GM21515 (cell line): Measurements from ENCODE around the gene DNPH1.

Source experiments
- ATAC-seq: cut with Tn5 transposase; IDR thresholded peaks from one replicate; pipeline ENCODE4 v1.9.1; 2021; ENCODE audit not compliant: unreplicated experiment

The DNPH1 gene

DNA sequence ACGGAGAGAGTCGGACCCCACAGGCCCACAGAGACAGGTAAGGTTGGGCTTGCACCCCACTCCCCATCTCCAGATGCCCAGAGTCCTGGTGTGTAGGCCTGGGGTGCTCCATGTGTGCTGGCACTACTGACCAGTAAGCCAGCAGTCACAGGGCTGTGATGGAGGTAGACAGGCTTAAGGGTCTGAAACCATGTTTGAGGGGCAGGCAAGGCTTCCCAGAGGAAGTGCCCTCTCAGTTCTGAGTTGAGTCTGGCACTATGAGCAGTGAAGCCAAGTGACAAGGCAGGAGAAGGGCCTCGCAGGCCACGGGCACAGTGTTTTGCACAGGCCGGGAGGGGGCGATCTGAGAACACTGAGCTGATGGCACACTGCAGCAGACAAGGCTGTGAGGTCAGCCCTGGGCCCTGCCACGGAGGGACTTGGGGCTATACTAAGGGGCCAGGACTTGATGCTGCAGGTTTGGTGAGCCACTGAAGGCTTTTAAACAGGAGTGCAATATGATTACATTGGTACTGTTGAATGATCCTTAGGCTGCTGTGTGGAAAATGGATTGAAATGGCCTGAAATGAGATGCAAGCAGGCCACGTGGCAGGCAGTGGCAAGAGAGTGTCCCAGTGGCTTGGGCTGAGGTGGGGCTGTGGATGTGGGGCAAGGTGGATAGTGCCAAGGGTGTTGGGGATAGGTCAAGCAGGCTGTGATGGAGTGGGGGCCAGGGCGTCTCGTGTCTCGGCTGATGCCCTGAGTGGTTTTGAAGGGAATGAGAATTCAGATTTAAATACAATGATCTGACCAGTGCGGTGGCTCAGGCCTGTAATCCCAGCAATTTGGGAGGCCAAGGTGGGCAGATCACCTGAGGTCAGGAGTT, 34.3 kb upstream of the DNPH1 start:
- ATAC-seq: no peak

DNA sequence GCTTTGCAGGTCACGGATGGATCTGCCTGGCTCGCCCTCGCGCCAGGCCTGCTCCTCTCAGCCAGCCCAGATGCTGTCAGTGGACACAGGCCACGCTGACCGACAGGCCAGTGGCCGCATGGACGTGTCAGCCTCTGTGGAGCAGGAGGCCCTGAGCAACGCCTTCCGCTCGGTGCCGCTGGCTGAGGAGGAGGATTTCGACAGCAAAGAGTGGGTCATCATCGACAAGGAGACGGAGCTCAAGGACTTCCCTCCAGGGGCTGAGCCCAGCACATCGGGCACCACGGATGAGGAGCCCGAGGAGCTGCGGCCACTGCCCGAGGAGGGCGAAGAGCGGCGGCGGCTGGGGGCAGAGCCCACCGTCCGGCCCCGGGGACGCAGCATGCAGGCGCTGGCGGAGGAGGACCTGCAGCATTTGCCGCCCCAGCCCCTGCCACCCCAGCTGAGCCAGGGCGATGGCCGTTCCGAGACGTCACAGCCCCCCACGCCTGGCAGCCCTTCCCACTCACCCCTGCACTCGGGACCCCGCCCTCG, 33.6 kb upstream of the DNPH1 start:
- ATAC-seq: no peak

DNA sequence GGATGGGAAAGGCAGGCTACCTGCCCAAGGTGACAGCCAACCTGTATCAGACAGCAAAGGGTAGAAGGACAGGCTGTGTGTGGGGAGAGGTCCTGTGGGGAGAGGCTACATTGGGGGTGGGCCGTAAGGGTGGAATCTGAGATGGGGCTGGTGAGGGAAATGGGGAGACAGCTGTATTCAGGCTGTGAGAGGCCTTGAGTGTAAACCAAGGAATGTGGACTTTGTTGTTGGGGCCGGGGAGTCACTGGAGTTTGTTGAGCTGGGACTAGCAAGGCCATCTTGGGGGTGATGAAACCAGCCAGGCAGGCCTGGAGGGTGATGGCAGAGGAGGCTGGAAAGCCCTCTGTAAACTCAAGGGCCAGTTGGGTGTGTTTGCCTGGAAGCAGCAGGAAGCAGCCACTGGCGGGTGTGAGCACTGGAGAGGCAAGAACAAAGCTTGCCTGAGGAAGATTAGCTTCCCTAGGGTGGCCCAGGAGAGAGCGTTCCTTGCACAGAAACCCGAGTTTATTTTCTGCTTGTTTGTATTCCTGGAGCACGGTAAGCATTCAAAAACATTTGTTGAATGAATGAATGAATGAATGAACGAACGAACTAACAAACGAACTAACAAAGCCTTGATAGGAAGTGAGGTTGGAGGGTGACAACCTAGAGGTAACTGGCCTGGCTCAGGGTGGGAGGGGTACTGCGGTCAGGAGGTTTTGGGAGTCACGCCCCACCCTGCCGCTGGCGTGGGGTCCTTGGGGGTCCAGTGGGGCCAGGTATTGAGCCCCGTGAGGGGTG, 32.9 kb upstream of the DNPH1 start:
- no peak for ATAC-seq

DNA sequence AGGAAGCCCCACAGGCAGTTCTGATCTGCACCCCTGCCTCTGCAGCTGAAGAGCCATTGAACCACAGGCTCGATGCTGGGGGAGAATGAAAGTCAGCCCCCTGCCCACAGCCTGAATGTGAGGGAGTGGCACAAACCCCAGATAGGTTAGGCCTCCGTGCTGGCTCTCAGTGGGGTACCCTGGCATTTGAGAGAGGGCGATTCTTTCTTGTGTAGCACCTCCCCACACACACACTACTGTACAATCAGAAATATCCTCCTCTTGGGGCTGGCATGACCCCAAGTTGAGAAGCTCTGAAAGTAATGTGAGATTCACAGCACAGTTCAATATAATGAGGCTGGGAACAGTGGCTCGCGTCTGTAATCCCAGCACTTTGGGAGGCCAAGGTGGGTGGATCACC, 31.9 kb upstream of the DNPH1 start:
- no peak for ATAC-seq

DNA sequence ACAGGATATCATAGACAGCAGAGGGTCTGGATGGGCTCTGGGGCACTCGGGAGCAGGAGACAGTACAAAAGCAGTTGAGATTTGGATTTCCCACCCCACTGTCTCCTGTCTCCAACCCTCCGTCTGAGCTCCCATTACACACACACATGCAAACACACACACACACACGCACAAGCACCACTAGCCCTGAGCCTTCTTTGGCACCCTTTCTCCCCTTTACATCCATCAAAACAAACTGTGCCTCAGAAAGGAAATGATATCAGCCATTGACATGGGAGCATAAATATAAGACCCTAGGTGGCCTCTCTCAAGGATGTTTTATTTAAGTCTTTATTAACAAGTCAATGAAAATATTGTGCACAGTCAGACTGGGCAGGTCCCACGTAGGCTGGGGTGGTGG, 31.5 kb upstream of the DNPH1 start:
- no peak for ATAC-seq

DNA sequence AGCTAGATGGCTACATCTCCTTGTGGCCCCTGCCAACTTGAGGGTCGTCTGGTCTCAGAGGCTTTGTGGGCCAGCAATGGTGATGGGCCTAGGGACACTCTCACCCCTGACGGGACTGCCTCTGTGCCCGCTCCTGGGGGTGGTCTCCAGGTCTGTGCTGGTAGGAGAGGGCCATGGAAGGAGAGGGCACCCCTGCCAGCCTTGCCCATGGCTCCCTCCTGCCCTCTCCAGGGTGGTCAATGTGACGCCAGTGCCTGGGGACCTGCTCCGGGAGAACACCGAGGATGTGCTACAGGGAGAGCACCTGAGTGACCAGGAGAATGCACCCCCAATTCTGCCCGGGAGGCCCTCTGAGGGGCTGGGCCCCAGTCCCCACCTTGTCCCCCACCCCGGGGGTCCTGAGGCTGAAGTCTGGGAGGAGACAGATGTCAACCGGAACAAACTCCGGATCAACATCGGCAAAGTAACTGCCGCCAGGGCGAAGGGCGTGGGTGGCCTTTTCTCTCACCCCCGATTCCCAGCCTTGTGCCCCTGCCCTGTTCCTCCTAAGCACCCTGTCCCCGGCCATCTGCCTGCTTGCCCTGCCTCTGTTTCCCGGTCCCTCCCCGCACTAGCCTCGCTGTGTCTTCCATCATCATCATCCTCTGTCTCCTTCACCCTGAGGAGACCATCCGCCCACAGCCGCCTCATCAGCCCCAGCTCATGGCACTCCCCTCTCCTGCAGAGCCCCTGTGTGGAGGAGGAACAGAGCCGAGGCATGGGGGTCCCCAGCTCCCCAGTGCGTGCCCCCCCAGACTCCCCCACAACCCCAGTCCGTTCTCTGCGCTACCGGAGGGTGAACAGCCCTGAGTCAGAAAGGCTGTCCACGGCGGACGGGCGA, 29.8 kb upstream of the DNPH1 start:
- no peak for ATAC-seq

DNA sequence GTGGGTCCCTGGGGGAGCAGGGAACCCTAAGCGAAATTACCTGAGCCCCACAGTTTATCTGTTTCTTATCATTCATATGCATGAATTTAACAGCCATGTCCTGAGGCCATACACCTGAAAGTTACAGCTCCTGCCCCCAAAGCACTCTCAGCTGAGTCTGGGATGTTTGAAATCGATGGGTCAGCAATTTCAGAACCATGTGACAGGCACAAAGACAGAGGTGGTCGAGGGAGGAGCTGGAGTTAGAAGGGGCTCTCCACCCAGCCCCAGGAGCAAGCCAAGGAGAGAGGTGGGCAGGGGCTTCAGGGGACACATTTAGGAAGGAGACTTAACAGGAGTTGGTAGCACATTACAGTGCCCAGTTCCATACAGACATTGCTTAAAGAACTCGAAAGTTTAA, 28.9 kb upstream of the DNPH1 start:
- no peak for ATAC-seq

DNA sequence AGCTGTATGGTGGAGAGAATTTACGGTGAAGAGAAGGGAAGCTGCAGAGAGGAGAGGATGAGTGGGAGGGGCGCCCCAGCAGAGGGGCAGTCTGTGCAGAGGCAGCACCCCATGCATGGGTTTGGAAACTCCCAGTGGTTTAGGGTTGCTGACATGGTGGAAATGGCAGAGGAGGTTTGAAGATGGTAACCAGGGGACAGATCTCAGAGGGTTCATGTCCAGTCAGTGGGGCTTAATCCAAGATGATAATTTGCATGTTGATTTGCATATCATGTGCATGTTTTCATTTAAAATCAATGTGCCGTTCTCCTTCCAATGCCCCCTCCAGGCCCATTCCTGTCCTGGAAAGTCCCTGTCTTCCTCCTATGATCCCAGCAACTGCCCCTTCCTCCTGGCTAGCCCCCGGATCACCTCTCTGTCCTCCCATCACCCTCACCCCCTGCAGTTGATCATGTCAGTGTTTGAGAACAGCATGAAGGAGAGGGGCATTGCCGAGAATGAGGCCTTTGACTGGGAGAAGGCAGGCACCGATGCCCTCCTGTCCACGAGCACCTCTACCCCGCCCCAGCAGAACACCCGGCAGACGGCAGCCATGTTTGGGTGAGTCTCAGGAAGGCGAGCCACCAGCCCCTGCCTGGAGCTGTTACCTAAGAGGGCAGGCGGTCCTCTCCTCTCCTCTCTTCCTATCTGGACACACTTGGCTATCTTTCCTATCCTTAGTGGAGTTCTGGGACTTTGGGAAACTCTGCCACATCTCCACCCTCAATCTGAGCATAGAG, 28.3 kb upstream of the DNPH1 start:
- ATAC-seq: no peak

DNA sequence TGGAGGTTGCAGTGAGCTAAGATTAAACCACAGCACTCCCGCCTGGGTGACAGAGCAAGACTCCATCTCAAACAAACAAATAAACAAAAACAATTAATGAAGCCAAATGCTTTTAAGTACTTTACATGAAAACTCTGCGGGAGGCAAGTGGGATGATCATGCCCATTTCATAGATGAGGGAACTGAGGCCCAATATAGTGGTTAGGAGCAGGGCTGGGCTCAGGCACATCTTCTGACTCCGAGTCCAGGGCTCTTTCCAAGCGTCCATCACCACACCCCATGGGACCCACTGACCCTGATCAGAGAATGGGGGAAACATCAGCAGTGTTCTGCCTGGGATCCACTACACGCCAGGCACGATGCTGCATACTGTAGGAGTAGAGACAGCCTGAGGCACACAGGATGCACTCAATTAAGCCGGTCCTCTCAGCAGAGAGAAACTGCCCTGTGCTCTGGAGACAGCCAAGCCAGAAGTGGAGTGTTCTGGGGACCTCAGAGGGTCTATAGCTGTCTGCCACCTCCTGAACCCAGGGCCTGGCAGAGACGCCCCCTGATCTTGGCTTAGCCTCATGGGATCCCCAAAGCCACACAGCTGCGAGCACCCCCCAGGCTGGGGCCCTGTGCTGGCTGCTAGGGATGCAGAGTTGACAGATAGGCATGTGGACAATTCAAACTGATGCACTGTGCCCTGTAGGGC, 27.5 kb upstream of the DNPH1 start:
- ATAC-seq: no peak

DNA sequence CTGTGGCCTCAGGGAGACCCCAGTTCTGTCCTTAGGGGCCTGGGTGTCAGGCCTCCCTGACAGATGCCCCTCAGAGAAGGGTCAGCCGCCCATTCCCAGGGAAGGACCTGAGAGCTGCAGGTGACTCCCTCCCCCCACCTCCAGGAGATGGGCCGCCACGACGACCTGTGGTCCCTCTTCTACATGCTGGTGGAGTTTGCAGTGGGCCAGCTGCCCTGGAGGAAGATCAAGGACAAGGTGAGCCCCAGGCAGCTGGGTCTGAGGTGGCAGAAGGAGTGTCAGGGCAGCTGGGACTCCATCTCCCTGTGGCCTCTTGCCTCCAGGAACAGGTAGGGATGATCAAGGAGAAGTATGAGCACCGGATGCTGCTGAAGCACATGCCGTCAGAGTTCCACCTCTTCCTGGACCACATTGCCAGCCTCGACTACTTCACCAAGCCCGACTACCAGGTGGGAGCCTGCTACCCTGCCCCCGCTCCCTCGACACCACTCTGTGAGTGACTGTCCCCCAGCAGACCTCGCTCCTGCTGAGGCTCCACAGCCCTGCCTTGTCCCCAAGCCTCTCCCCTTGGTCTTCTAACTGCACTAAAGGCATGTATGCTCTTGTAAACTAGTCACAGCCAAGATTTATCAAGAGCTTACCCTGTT, 26.2 kb upstream of the DNPH1 start:
- ATAC-seq: no peak

DNA sequence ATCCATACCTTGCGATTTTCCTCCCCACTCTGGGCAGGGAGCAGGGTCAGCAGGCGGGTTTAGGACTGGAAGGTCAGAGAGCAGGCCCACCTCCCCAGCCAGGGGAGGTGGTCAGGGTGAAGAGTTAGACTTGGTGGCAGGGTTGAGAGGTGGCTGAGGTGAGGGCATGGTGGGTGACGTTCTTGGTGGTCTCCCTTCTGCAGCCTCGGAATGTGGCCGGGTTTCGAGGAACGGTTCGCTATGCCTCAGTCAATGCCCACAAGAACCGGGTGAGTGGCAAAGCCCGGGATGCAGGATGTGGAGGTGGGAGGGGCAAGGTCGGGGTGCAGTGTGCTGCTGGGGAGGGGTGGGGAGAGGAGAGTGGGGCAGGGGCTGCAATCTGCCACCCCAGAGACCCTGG, 25.6 kb upstream of the DNPH1 start:
- ATAC-seq: no peak

DNA sequence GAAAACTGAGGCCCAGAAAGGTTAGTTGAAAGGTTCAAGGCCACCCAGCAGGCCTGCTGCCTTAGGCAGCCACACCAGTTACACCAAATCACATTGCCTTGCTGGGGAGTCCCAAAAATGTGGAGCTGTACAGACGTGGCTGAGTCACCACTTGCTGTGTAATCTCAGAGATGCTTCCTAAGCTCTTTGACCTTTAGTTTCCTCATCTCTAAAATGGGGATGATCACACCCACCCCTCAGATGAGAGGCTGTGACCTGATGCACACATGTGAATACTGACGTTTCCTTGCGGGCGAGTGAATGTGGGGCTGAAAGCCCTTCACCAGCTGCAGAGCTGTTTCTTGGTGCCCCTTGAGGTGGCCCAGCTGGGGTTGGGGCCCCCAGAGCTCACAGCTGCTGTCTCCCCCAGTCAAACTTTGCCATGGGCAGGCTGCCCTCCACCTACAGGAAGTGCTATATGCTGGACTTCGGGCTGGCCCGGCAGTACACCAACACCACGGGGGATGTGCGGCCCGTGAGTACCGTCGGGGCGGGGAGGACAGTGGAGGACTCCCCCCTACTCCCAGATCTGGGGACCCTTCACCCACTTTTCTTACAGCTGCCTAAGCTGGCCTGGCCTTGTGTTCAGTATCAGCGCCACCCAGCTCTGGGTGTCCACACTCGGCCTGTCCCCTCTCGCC, 25.0 kb upstream of the DNPH1 start:
- ATAC-seq: no peak

DNA sequence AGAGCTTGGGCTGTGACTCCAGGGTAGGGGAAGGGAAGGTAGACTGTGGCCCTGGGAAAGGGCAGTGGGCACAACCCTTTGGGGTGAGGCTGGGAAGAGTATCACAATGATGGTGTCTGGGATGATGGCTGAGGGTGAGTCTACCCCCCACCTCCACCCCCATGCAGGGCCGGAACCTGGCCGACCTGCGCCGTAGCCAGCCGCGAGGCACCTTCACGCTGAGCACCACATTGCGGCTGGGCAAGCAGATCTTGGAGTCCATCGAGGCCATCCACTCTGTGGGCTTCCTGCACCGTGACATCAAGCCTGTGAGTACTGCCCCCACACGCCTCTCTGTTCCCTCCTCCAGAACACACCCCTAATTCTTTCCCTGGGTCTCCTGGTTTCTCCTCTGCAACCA, 24.1 kb upstream of the DNPH1 start:
- no peak for ATAC-seq

DNA sequence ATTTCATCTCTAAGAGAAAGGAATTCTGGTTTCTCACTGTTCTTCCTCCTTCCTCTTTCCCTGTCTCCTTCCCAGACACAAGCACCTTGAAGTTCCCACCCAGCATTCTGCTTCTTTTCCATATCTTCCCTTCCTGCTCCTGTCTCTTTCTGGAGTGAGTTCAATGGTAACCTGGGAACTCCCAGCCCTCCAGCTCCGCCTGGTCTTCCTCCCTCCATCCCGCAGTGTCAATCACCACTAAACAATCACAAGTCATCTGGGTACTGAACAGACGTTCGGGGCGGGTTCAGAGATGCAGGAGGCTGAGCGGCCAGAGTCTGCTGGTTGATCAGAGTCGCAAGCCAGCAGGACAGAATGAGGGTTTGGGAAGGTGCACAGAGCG, 21.7 kb upstream of the DNPH1 start:
- ATAC-seq: no peak

DNA sequence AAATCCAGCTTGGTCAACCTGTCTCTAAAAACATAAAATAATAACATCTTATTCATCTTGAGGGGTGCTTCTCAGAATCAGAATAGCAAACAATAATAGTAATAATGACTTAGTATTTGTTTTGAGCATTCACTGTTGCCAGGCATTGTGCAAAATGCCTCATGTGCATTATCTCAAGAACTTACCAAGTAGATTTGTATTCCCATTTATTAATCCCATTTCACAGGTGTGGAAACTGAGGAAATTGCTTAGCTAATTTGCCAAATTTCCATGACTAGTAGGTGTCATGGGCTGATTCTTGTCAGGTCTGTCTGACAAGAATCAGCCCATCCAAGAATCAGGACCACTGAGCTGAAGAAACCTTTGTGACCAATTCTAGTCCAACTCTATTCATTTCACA, 19.5 kb upstream of the DNPH1 start:
- no peak for ATAC-seq

DNA sequence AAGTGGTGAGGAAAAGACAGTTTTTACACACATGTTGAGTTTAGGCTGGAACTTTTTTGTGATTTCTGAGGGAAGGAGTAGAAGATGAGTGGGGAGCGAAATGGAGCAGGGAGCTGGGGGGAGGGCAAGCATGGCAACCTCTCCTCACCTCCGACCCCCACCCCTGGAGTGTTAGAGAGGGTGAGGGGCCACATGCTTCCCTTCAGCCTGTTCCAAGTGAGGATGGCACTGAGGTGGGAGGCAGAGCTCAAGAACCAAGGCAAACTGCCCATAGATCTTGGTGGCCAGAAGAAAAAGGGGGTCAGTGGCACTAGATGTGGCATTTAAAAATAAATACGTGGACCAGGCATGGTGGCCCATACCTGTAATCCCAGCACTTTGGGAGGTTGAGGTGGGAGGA, 18.8 kb upstream of the DNPH1 start:
- no peak for ATAC-seq

DNA sequence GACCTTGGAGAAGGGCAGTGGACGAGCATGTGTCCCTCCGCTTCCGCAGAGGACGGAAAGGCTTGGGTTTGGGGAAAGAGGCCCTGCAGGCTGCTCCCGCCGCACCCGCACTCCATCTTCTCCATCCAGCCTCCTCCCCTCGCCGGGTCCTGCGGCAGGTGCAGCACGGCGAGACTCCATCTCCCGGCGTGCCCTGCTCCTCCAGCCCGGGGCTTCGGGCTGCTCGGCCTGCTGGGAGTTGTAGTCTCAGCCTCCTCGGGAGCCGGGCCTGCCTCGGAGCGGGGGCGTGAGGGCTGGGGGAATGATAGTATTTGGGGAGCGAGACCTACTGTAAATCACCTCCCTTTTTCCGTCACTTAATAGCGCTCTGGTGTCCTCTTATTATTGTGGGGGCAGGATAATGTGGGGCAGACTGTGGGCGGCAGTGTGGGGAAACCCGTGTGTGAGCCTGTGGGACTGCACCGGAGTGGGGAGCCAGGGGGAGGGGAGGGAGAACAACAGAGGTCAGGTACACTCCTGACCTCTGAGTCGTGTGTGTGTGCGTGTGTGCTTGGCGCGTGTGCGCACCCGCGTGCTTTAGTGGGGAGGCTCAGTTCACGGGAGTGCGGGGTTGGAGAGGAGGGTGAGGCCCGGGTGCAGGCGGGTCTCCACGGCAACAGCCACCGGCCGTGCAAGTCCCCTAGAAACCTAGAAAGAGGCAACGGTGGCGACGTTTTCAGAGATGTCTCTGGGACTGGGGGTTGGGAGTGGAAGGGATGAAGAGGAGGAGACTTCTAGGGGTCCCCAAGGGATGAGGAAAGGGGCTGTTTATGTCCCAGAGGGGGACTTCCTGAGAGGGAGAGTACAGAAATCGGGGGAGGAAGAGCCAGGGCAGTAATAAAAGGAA, 18.1 kb upstream of the DNPH1 start:
- peak; percentile 91 for ATAC-seq
